Ramos (cell line): ENCODE measurements around the gene SYNJ2.

Experiments used
- in situ Hi-C: fragments of 300-500 bp; cut with MboI; formaldehyde crosslinking; loops from one replicate; pipeline ENCODE4 v1.14.3; 2022; ENCODE audit warnings: low sequenced_read_pairs; ENCODE audit not compliant: unreplicated experiment

The SYNJ2 gene

DNA sequence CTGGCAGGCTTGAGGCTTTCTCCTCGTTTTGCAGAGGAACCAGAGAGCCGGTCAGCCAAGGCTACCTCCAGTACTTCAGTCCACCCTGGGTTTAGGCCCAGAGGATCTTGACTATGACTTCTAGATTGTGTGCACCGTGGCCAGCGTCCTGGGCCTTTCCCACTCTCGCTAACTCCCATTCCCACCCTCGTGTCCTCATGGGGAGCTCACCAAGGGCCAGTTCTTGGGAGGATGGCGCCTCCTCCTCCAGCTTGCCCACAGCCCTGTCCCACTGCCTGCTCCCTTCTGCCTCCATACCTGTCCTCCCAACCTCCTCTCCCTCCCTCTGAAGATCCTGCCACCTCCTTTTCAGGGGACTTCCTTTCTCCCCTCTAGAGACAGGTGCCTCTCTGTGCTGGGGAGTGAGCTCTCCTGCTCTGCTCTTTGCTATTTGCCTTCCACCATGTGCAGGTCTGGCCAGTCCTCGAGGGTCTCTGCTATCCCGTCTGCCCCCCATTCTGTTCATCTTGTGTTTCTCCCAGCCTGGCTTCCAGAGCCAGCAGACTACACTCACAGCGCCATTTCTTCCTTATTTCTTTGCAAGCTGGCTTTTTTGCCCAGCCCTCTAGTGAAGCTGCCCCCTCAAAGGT is 4.4 kb upstream of the SYNJ2 start:
- in situ Hi-C loops = no loop called here

DNA sequence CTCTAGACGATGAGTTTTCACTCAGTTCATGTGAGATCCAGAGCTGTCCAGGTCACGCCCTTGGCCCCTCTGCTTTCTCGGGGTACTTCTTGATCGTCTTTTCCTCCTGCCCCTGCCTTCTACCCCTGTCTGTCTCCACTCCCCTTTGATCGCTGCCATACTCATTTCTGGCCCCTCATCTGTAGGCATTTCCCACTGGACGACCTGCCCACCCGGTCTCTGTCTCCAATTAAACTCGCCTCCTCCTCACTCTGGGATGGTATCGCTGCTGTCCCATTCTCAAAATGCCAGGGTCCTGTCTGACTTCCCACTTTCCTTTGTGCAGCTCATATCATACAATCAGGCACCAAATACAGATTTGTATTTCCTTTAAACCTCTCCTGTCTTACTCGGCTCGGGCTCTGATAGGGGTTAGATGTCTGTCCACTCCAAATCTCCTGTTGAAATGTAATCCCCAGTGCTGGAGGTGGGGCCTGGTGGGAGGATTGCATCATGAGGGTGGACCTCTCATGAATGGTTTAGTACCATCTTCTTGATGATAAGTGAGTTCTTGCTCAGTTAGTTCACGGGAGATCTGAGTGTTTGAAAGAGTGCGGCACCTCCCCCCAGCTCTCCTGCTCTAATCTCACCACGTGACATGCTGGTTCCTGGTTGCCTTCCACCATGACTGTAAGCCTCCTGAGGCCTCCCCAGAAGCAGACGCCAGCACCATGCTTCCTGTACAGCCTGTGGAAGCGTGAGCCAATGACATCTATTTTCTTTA is 3.5 kb upstream of the SYNJ2 start:
- in situ Hi-C loops = no loop called here

DNA sequence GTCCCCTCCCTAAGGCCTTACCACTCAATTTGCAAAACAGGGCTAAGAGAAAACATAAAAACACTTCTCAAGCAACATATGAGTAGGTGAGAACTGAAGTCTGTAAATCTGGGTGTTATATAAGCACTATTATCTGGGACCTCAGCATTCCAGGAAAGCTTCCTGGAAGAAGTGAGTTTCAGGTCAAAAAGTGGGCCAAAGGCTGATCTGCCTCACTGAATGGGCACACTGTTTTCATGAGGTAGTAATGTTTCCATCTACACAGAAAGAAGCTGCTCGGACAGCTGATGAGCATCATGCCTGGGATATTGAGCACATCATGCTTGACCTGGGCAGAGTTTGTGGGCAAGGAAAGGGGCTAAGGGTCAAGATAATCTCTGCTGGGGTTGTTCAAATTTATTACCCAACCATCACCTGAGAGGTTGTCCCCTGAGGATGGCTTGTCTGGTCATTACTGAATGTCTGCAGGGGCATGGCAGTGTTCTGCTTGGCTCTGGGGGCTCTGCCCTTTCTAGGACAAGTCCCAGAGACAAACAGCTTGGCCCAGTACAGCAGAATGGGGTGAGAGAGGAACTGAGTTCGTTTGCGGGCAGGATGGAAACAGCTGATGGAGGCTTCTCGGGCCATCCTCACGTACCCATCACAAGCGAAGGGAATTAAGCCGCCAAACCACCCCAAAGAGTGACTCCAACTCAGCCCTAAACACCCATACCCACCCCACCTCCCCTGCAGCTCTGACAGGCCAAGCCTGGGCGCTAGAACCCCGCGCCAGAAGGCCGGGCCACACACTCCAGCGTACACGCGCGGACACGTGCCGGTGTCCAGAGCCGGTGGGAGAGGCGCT is 1.2 kb upstream of the SYNJ2 start:
- in situ Hi-C loops = no loop called here

DNA sequence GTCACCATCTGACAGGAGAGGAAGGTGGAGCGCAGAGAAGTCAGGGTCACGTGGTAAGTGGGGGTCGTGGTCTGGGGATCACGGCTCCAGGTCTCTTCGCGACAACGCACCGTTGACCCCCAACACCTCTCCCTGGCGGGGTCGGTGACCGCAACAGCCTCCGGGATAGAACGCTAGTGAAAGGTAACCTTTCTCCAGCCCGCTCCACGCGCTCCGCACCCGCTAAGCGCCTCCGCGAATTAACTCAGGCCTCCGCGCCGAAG is 600 bp upstream of the SYNJ2 start:
- in situ Hi-C loops = no loop called here

DNA sequence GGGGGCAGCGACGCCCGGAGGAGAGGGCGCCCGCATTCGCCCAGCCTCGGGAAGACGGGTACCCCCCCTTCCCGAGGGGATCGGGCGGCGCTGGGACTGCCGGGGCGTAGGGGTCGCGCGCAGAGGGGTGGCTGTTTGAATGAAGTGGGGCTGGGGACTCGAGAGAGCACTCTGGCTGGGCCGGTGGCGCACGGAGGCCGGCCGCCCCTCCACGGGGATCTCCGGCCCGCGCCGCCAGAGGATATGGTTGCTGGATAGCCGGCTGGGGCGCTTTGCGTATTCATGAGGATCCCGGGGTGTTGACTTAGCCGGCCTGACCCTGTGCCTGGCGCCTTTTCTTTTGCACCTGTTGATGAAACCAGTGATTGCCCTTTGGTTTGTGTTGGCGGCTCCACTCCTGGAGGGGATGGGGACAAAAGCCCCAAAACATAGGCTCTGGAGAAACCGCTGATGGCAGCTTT is 469 bp downstream of the SYNJ2 start:
- in situ Hi-C loops = no loop called here

DNA sequence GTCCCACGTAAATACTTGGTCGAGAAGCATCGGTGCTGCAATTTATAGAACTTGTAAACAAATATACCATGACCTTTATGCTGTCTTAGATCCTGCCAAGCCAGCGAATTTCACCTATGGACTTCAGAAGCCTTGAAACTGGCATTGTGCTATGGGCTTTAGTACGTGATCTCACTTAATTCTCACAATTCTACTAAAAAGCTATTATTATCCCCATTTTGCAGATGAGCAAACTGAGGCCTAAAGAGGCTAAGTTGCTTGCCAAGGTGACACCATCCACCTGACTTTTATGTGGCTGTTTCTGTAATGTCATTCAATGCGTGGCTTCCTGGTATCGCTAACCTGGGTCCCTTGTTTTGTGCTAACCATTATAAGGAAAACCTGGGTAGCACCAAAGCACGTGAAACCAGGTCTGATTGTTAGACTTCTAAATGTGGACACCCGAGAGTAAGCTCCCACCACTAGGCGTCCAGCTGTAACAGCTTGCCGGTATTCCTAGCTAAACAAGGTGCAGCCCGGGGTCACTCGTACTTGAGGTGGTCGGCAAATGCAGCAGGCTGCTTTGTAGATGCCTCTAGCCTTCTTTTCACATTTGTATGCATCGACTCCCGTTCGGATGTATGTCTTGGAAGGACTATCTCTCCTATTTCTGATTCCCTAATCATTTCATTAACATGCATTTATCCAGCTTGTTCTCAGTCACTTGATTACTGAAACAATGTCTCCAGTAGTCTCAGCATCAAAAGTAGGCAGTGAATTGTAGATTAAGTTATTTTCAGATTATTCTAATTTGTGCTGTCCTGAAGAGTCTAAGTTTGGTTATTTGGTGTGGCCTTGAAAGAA is 1.1 kb downstream of the SYNJ2 start:
- in situ Hi-C loops = no loop called here

DNA sequence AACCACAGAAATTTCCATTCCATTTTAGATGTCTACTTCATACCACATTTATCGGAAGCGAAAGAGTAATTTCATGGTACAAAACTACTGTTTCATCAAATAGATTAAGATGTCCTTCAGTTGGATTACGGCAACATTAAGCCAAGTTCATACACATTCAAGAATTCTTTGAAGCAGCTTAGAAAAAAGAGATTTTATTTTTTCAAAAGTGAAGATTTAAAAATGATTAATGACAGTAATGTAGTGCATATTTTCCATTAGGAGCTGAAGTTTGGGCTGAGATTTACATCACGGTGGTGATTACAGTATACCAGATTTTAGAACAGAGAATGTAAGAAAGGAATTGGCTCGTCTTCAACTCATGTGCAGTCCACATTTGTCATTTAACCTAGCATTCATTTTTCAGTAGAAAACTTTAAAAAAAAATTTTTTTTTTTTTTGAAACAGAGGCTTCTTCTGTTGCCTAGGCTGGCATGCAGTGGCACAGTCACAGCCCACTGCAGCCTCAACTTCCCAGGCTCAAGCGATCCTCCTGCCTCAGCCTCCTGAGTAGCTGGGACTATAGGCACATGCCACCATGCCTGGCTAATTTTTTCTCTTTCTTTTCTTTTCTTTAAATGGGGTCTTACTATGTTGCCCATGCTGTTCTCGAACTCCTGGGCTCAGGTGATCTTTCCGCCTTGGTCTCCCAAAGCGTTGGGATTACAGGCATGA is 1.9 kb downstream of the SYNJ2 start:
- in situ Hi-C loops = no loop called here

DNA sequence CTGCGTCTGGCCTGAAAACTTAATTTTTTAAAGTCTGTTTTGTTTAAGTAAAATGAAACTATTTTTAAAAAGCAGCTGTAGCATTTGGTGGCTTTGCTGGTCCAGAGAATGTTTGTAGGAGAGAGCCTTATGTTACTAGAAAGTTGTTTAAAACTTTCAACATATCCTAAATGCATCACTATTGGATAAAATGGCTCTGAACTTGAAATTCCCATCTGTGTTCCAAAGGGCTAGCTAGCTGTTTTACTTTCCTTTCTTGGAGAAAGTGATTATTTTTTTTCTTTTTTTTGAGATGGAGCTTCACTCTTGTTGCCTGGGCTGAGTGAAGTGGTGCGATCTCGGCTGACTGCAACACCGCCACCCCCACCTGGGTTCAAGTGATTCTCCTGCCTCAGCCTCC is 2.5 kb downstream of the SYNJ2 start:
- in situ Hi-C loops = no loop called here

DNA sequence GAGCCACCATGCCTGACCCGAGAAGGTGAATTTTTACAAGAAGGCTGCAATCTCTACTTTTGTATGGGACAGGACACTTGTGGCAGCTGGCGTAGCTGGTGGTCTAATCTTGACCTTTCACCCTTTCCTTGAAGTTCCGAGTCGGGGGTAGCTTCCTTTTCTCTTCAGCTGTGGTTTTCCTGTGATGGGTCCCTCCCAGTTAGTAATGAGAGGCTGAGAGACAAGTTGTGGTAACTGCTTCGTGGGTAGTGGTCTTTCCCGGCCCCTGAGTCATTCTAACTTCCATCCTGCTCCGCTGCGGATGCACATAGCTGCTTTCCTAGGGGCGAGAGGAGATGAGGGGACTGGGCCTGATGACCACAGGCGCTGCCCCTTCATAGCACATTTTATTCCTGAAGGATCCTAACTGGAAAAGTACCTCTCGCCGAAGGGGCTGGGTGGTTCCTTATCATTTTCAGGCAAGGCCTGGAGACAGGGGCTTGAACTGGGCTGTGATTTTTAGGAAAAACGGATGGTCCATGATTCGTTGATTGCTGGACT is 3.1 kb downstream of the SYNJ2 start:
- in situ Hi-C loops = no loop called here

DNA sequence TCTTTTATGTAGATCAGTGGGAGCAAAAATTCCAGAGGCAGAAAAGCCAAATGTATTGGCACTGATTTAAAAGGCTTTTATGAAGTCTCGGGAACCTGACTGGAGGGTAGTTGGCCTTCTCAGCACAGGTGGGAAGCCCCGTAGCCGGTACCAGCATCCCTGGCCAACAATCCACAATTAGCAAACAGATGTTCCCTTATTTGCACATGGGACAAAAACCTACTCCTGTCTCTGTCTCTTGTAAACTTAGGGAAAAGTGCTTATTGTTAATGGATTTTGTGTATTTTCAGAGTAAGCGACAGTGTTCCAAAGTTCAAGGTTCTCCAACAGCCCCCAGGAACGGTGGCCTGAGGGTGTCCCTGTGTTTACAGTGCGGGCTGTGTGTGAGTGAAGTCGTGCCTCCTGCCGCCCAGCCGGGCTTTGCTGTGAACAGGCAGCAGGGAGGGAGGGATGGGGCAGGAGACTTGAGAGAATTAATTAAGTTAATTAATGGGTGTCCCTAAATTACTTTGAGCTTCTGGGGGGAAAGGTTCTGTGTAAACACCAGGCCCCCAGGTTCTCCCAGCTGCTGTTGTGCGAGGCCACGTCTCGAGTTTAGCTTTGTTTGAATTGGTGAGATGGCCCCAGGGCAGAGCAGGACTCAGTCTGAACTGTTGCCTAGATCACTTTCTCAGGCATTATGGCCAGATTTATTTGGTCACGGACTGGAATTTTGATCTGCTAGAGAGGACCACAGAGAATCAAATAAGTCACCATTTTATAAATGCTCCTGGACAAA is 3.9 kb downstream of the SYNJ2 start:
- in situ Hi-C loops = no loop called here

DNA sequence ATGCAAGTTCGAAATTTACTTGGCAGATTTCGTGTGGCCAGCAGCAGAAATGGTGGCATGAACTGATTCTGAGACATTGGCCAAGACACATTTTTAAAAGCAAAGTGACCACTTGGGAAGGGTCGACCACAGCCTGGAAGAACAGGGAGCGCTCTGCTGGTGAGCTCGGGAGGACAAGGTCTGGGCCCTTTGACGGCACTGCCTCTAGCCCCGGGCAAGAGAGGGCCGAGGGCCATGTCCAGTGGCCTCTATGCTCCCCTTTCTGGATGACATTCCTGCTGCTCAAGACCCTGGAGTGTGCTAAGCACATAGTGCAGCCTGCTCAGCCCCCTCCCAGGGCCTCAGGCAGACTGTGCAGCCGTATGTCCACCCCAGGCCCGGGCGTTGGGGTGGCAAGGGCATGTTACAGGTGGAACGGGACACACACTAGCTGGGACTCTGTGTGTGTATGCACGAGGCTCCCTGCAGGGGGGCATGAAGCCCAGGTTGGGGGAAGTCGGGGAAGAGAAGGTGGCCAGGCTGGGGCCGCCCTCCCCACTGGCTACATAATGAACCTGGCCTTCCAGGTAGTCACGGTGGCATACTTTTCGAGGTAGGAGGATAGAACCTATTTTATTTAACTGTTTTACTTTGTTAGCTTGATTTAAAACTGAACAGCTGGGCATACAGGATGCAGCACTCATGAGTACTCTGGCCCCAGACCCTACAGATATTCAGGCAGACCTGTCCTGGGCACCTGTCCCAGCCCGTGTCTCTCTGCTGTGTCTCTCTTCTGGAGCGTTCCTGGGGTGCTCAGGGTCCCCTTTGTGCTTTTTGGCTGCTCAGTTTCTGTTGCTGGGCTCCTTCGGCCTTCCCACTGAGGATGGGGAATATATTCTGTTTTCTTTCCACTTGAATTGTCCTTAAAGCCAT is 6.4 kb downstream of the SYNJ2 start:
- in situ Hi-C loops = no loop called here

DNA sequence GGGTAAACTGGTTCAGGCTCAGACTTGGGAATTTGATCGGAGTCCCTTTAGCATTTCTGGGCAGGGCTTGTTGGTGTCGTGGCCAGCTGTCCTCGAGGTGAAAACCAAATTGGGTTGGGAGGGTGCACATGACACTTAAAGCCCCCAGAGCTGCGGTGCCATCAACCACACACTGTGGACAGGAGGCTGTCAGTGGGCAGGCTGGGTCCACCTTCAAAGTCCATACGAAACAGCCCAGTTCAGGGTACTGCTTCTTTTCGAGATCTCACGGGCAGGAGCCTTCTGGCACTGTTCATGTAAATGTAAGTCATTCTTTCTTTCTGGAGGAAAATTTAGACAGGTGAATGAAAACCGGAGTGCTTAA is 7.0 kb downstream of the SYNJ2 start:
- in situ Hi-C loops = no loop called here

DNA sequence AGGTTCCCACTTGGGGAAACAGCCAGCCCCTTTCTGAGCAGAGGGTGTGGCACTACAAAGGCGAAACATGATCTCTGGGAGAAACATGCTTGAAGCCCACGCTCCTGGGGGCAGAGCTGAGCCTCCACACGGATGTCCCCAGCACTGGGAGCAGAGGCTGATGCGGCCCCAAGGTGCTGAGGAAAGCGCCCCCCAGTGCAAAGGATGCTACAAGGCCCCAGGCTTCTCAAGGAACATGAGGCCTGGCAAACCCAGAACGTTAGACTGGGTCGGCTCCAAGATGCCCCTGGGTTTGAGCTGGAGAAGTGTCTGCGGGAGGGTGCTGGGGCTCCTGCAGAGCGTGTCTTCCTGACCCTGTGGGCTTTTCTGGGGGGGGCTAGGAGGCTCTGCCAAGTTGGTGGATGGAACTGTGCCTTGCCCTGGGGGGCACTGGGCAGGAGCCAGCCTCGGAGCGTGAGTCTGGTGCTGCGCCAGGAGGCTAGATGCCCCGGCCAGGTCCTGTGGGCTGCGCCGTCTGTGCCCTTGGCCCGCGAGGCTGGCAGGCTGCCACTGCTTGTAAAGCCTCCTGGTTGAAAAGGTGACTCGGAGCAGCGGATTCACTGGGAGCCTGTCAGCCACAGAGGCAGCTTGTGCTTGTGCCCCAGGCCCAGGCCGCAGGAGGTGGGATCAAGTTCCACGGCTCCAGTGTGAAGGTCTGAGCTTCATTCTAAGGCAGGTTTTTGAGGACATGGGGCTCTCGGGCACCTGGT is 8.1 kb downstream of the SYNJ2 start:
- in situ Hi-C loops = no loop called here

DNA sequence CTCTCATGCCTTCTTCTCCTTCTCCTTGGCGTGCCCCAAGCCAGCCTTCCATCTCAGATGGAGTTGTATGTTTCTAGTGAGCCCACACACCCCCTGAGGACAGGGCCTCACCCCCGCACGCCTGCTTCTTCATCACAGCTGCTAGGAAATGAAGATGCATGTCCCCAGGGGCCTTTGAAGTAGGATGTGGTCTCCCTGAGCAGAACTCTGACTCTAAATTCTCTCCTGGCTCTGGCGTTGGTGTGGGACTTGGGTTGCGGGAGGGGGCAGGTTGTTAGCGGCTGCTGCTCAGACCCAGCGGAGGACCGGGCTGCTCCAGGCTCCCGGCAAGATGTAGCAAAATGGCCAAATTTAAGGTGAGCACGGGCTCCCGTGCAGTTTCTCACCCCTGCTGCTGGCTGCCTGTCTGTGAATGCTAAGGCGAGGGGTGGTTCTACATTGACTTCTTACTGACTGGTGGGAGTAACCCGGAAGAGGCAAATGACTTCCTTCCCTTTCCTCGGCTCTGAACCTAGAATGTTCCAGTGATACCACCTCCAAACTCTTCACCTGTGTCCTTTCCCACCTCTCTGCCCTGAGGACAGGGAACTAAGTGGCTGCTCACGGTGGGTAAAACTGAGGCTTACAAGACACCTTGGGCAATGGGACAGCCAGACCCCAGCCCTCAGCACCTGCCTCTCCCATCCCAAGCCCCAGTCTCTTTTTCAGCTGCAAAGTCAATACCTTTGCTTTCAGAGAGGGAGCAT is 8.8 kb downstream of the SYNJ2 start:
- in situ Hi-C loops = no loop called here

DNA sequence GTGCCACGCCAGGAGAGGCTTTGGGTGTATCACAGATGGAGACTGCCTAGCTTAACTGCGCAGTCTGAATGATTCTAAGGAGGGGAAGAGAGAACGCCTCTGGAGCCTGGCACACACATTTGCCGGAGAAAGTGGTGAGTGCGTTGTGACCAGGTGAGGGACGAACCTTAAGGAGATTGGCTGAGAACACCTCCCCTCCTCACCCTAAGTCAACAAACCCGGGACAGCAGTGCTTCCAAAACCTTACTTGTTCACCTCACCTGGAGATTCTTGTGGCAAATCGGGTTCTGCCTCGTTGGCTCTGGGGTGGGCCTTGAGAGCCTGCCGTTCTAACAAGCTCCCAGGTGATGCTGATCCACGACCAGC is 9.4 kb downstream of the SYNJ2 start:
- in situ Hi-C loops = no loop called here

DNA sequence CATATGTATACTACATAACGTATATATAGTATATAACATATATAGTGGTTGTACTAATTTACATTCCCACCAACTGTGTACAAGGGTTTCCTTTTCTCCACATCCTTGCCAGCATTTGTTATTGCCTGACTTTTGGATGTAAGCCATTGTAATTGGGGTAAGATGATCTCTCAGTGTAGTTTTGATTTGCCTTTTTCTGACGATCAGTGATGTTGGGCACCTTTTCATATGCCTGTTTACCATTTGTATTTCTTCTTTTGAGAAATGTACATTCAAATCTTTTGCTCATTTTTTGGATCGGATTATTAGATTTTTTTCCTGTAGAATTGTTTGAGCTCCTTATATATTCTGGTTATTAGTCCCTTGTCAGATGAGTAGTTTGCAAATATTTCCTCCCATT is 11.4 kb downstream of the SYNJ2 start:
- in situ Hi-C loops = no loop called here
